DOHH2 (cell line): ENCODE data around the gene TOMM20L.

ENCODE experiments used
- CTCF ChIP-seq: fragments of 200-600 bp; sonication (generic); IDR thresholded peaks from one replicate; pipeline ENCODE4 v1.5.1; 2014; ENCODE audit warnings: antibody characterized with exemption, mild to moderate bottlenecking, low read depth, low read length; ENCODE audit not compliant: poor library complexity, severe bottlenecking
- EZH2phosphoT487 ChIP-seq: fragments of 200-600 bp; sonication (generic); IDR thresholded peaks from 2 replicates; pipeline ENCODE4 v1.6.1; 2017; ENCODE audit warnings: borderline replicate concordance, mild to moderate bottlenecking, antibody characterized with exemption, low read length, moderate library complexity, mixed read lengths

DNA sequence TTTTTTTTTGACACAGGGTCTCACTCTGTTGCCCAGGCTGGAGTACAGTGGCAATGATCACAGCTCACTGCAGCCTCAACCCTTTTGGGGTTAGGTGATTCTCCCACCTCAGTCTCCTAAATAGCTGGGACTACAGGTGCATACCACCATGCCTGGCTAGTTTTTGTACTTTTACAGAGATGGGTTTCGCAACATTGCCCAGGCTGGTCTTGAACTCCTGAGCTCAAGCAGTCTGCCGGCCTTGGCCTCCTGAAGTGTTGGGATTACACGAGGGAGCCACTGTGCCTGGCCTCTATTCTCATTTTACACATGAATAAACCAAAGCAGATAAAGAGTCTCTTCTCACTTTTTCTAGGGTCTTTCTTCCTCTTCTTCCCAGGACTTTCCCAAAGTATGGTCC lies 3.2 kb downstream of the TOMM20L start:
- no peak for TF ChIP-seq CTCF
- no peak for TF ChIP-seq EZH2phosphoT487
